GM12873 (cell line): ENCODE measurements around the gene TSPAN31.

ENCODE experiments used
- CTCF ChIP-seq: IDR thresholded peaks from 2 replicates; pipeline ENCODE4 v1.5.1; 2012; ENCODE audit warnings: low read depth, mild to moderate bottlenecking, moderate library complexity, low read length, control low read depth; ENCODE audit not compliant: insufficient read depth; ENCODE audit errors: missing control alignments

TSPAN31 gene

GRCh38 chr12:57770734-57771133 is 25.9 kb downstream of the TSPAN31 start:
- TF ChIP-seq CTCF: no peak

GRCh38 chr12:57771236-57771872 is 26.5 kb downstream of the TSPAN31 start:
- TF ChIP-seq CTCF: no peak

- TF ChIP-seq CTCF: no peak
These were observed 27.1 kb downstream of the TSPAN31 start, which contains the start of gene METTL1 for GRCh38 chr12:57771873-57772428. TSS of gene METTL1 (minus strand) at chr12:57772105. CDS start at chr12:57772083, 22 bp downstream.

- no peak for TF ChIP-seq CTCF
These were observed 27.8 kb downstream of the TSPAN31 start, which contains the start of gene EEF1AKMT3 for GRCh38 chr12:57772429-57773322. TSS of gene EEF1AKMT3 (plus strand) at chr12:57772614. CDS start at chr12:57772725, 111 bp downstream.

- TF ChIP-seq CTCF: no peak
These were observed 30.2 kb downstream of the TSPAN31 start for GRCh38 chr12:57775044-57775443.

GRCh38 chr12:57775563-57776246 is 30.9 kb downstream of the TSPAN31 start:
- TF ChIP-seq CTCF: peak; percentile 32
